SH-SY5Y (cell line): ENCODE results near the gene DNAJC1.

Experiments
- GATA2 ChIP-seq: IDR thresholded peaks from 2 replicates; pipeline ENCODE4 v1.6.1; 2011; ENCODE audit warnings: mild to moderate bottlenecking, low read depth, low read length
- GATA3 ChIP-seq: IDR thresholded peaks from 2 replicates; pipeline ENCODE4 v1.6.1; 2011; ENCODE audit warnings: low read depth, mild to moderate bottlenecking, low read length, moderate library complexity

DNA sequence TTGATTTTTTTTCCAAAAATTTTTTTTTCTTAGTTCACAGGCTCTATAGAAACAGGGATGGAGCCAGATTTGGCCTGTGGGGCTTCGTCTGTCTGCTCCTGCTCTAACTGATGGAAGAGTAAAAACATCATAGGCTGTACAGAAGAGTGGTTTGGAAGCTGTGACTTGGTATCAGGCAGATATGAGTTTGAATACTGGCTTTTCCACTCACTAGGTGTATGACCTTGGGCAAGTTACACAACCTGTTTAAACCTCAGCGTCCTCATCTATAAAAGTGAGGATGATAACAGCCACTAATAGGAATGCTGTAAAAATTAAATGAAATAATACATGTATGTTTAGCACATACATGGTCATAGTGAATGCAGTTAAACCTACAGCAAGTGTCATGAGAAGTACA lies 26.9 kb upstream of the DNAJC1 start:
- no peak for TF ChIP-seq GATA3
- TF ChIP-seq GATA2 = no peak
